H1 (cell line): ENCODE data around the gene DMWD. TPM values are rescaled to one million over a fixed set of nuclear protein-coding genes. Genes with fewer than 3 reads are reported as not detected.

Experiments used
- CTCF ChIA-PET: fragments of 300-600 bp; sonication (Branson Sonifier 250); formaldehyde crosslinking; loops from one replicate; lab custom pipeline; 2021; ENCODE audit not compliant: partially characterized antibody; lab: Charles Lee
- POLR2A ChIA-PET: fragments of 300-600 bp; sonication (Branson Sonifier 250); formaldehyde crosslinking; loops from one replicate; lab custom pipeline; 2021; ENCODE audit warnings: inconsistent platforms; ENCODE audit not compliant: partially characterized antibody; lab: Charles Lee
- DNase-seq, 2 experiments: peaks; one replicate each; pipeline versions ENCODE4 v3.0.0 to v3.0.0-alpha.2; 2010 to 2022; ENCODE audit warnings: low spot score in 2 of 2, low read depth in 1 of 2, mixed read lengths in 1 of 2
- FAIRE-seq: peaks from 2 replicates; lab custom pipeline; 2011; peaks lifted over from hg19 to GRCh38; lab: Jason Lieb, UNC
- H2AFZ ChIP-seq: 2 replicates; pipeline ENCODE4 v1.8.1; 2012; ENCODE audit warnings: low read length, inconsistent platforms
- H2AK5ac ChIP-seq: 2 replicates; pipeline ENCODE4 v1.6.1; 2013; ENCODE audit warnings: low read depth, low read length
- H2BK120ac ChIP-seq: replicated peaks from 2 replicates; pipeline ENCODE3; 2013; ENCODE audit warnings: low read depth, low read length, inconsistent platforms
- H2BK12ac ChIP-seq: 2 replicates; pipeline ENCODE4 v1.6.1; 2013; ENCODE audit warnings: low read depth, low read length
- H2BK15ac ChIP-seq: 2 replicates; pipeline ENCODE4 v1.6.1; 2013; ENCODE audit warnings: low read length
- H2BK20ac ChIP-seq: 2 replicates; pipeline ENCODE4 v1.6.1; 2013; ENCODE audit warnings: low read length
- H2BK5ac ChIP-seq: 2 replicates; pipeline ENCODE4 v1.6.1; 2013; ENCODE audit warnings: low read depth, low read length
- H3K14ac ChIP-seq: 2 replicates; pipeline ENCODE4 v1.6.1; 2013; ENCODE audit warnings: inconsistent platforms; ENCODE audit not compliant: insufficient read length
- H3K18ac ChIP-seq: 2 replicates; pipeline ENCODE4 v1.6.1; 2013; ENCODE audit warnings: low read length; ENCODE audit errors: extremely low read depth
- H3K23ac ChIP-seq: 2 replicates; pipeline ENCODE4 v1.6.1; 2013; ENCODE audit warnings: inconsistent platforms; ENCODE audit not compliant: insufficient read length
- H3K23me2 ChIP-seq: 2 replicates; pipeline ENCODE4 v1.6.1; 2013; ENCODE audit warnings: low read depth, low read length
- H3K27ac ChIP-seq: 2 replicates; pipeline ENCODE4 v1.6.1; 2011; ENCODE audit warnings: low read depth, low read length, inconsistent platforms
- H3K27me3 ChIP-seq, 4 experiments: replicated peaks in 1 of 4; 1 replicate in 1 of 4; 2 replicates in 3 of 4; pipeline versions ENCODE4 v1.6.1 to v1.8.1; 2011 to 2013; ENCODE audit warnings: low read length in 3 of 4, mild to moderate bottlenecking in 3 of 4, inconsistent platforms in 2 of 4, mixed read lengths in 2 of 4, moderate library complexity in 1 of 4; ENCODE audit not compliant: control insufficient read depth in 3 of 4, insufficient read depth in 3 of 4; ENCODE audit errors: extremely low read depth in 1 of 4
- H3K36me3 ChIP-seq, 4 experiments: 2 replicates each; pipeline versions ENCODE4 v1.6.1 to v1.8.1; 2011 to 2013; ENCODE audit warnings: mild to moderate bottlenecking in 4 of 4, low read length in 3 of 4, moderate library complexity in 2 of 4, control low read depth in 1 of 4, inconsistent platforms in 1 of 4; ENCODE audit not compliant: insufficient read depth in 4 of 4, control insufficient read depth in 2 of 4
- H3K4ac ChIP-seq: replicated peaks from 2 replicates; pipeline ENCODE3; 2013; ENCODE audit warnings: low read length, low read depth, mixed read lengths, inconsistent platforms; ENCODE audit not compliant: insufficient read length
- H3K4me1 ChIP-seq, 4 experiments: replicated peaks in 1 of 4; 1 replicate in 1 of 4; 2 replicates in 3 of 4; pipeline versions ENCODE4 v1.6.1 to v1.8.1; 2011 to 2013; ENCODE audit warnings: low read length in 3 of 4, inconsistent platforms in 2 of 4, mixed read lengths in 1 of 4; ENCODE audit not compliant: insufficient read depth in 4 of 4, control insufficient read depth in 3 of 4
- H3K4me2 ChIP-seq, 2 experiments: 2 replicates each; pipeline versions ENCODE4 v1.6.1 to v1.8.1; 2011 to 2013; ENCODE audit warnings: low read depth in 2 of 2, low read length in 2 of 2, control low read depth in 1 of 2, inconsistent platforms in 1 of 2, mild to moderate bottlenecking in 1 of 2; ENCODE audit not compliant: insufficient read depth in 1 of 2
- H3K4me3 ChIP-seq, 4 experiments: fragments of 200-600, 300-600 bp in 1 of 4; sonication (generic), shearing (Covaris generic), sonication (Bioruptor Twin) in 1 of 4; 2 replicates each; pipeline versions ENCODE4 v1.5.1 to v1.8.1; 2011 to 2016; ENCODE audit warnings: low read length in 4 of 4, low read depth in 3 of 4, control low read depth in 2 of 4, inconsistent platforms in 2 of 4, mild to moderate bottlenecking in 2 of 4, mixed read lengths in 1 of 4, moderate library complexity in 1 of 4; ENCODE audit not compliant: insufficient read depth in 2 of 4; ENCODE audit errors: extremely low read depth in 1 of 4
- H3K56ac ChIP-seq: replicated peaks from 2 replicates; pipeline ENCODE3; 2013; ENCODE audit warnings: low read depth, mild to moderate bottlenecking, mixed read lengths, low read length, inconsistent platforms; ENCODE audit not compliant: insufficient read length
- H3K79me1 ChIP-seq: 2 replicates; pipeline ENCODE4 v1.6.1; 2013; ENCODE audit warnings: low read depth, low read length, control low read depth
- H3K79me2 ChIP-seq, 2 experiments: 2 replicates each; pipeline versions ENCODE4 v1.6.1 to v1.8.1; 2012 to 2013; ENCODE audit warnings: low read length in 2 of 2, mild to moderate bottlenecking in 2 of 2, inconsistent platforms in 1 of 2; ENCODE audit not compliant: insufficient read depth in 2 of 2, control insufficient read depth in 1 of 2
- H3K9ac ChIP-seq, 4 experiments: replicated peaks in 1 of 4; 1 replicate in 1 of 4; 2 replicates in 3 of 4; pipeline versions ENCODE4 v1.6.1 to v1.8.1; 2011 to 2013; ENCODE audit warnings: low read depth in 3 of 4, low read length in 3 of 4, control low read depth in 2 of 4, mild to moderate bottlenecking in 2 of 4, moderate library complexity in 2 of 4, inconsistent platforms in 1 of 4; ENCODE audit errors: extremely low read depth in 1 of 4
- H3K9me3 ChIP-seq, 2 experiments: 2 replicates each; pipeline versions ENCODE4 v1.6.1 to v1.8.1; 2012 to 2013; ENCODE audit warnings: mild to moderate bottlenecking in 2 of 2, moderate library complexity in 2 of 2, control low read depth in 1 of 2, inconsistent platforms in 1 of 2, low read depth in 1 of 2, low read length in 1 of 2, mixed read lengths in 1 of 2; ENCODE audit not compliant: insufficient read depth in 2 of 2
- H4K20me1 ChIP-seq, 2 experiments: replicated peaks in 1 of 2; 2 replicates each; pipeline versions ENCODE3 to v1.8.1; 2011 to 2013; ENCODE audit warnings: inconsistent platforms in 2 of 2, low read length in 2 of 2, mild to moderate bottlenecking in 1 of 2; ENCODE audit not compliant: insufficient read depth in 2 of 2, control insufficient read depth in 1 of 2
- H4K5ac ChIP-seq: 2 replicates; pipeline ENCODE4 v1.6.1; 2013; ENCODE audit warnings: low read length, low read depth, mixed read lengths, inconsistent platforms; ENCODE audit not compliant: insufficient read length
- H4K8ac ChIP-seq: 2 replicates; pipeline ENCODE4 v1.8.0; 2013; ENCODE audit warnings: mild to moderate bottlenecking, moderate library complexity, low read length, inconsistent platforms; ENCODE audit not compliant: insufficient read depth; ENCODE audit errors: extremely low read depth
- H4K91ac ChIP-seq: replicated peaks from 2 replicates; pipeline ENCODE3; 2013; ENCODE audit warnings: low read length, mixed read lengths, inconsistent platforms; ENCODE audit not compliant: insufficient read length
- ASH2L ChIP-seq: fragments of 200-600, 300-600 bp; sonication (generic); IDR thresholded peaks from one replicate; pipeline ENCODE4 v1.7.1; 2017; ENCODE audit warnings: low read length
- CREB1 ChIP-seq: IDR thresholded peaks from 2 replicates; pipeline ENCODE4 v1.6.1; 2012; ENCODE audit warnings: inconsistent platforms
- KDM4A ChIP-seq: IDR thresholded peaks from one replicate; pipeline ENCODE4 v1.7.1; 2012; ENCODE audit warnings: low read depth, mild to moderate bottlenecking, moderate library complexity, low read length, inconsistent platforms; ENCODE audit not compliant: severe bottlenecking
- POU5F1 ChIP-seq: IDR thresholded peaks from 2 replicates; pipeline ENCODE4 v1.6.1; 2011; ENCODE audit warnings: low read depth, mild to moderate bottlenecking, low read length, moderate library complexity
- SP1 ChIP-seq: IDR thresholded peaks from 2 replicates; pipeline ENCODE4 v1.6.1; 2011; ENCODE audit warnings: low read depth, low read length
- TAF7 ChIP-seq: optimal IDR thresholded peaks from 2 replicates; pipeline ENCODE3; 2011; ENCODE audit warnings: low read depth, mild to moderate bottlenecking, inconsistent platforms, low read length, moderate library complexity, borderline replicate concordance
- TEAD4 ChIP-seq: IDR thresholded peaks from 2 replicates; pipeline ENCODE4 v1.6.1; 2012; ENCODE audit warnings: low read depth, low read length, inconsistent platforms, mixed read lengths
- WGBS, 2 experiments: shearing (Covaris generic) in 1 of 2; methylation state at CpG; one replicate each; pipeline versions ENCODE4 v1.1.6 to v1.1.7; 2013 to 2015; ENCODE audit warnings: low lambda C conversion rate in 2 of 2, mixed read lengths in 2 of 2, inconsistent platforms in 1 of 2, low coverage in 1 of 2, missing lambda C conversion rate in 1 of 2; ENCODE audit not compliant: insufficient replicate concordance in 2 of 2, insufficient coverage in 1 of 2, insufficient read length in 1 of 2; ENCODE audit errors: extremely low coverage in 1 of 2, missing lambda C conversion rate in 1 of 2; 5-methylcytosine and 5-hydroxymethylcytosine counted together
- polyA plus RNA-seq, 7 experiments: library from polyadenylated mRNA; depleted of rRNA in 3 of 7; stranded (reverse) in 5 of 7; unstranded in 2 of 7; fragments of >200 nt in 5 of 7; fragments of 200-250 nt in 2 of 7; gene quantifications; 1 replicate in 5 of 7; 2 replicates in 1 of 7; 4 replicates in 1 of 7; pipeline versions ENCODE4 v1.2.1 to v1.2.3, GENCODE V29; 2011 to 2013; ENCODE audit warnings: missing spikeins in 2 of 7, mixed read lengths in 2 of 7
- total RNA-seq: library from RNA; stranded (reverse); fragmentation: NEBNext Ultra II Directional; extraction: Animal tissue kit (Norgen Biotek cat#: 25700); gene quantifications from 2 replicates; pipeline ENCODE4 v1.2.1, GENCODE V29; 2021

The DMWD gene
- total and polyA plus RNA-seq, 2 of the 8 experiments (the other 6 are each of a cell fraction or from before 2014, with no cell fraction given): 13.6 to 41.0 TPM

- no peak overlapping the region for H3K4me3 ChIP-seq
- no peak overlapping the region for H2BK12ac ChIP-seq
- no peaks in the 10 kb centered on the region for H3K4me1 ChIP-seq
- WGBS, 2 experiments: 91% methylated on average over 8 of the region's 8 CpGs; no CpG with 5 or more reads in 1 of the 2 experiments
- no peak overlapping the region for H3K9ac ChIP-seq
- H4K8ac ChIP-seq: no peak overlapping the region
- peaks cover 5 to 16% of the 10 kb centered on the region in 2 experiments for H4K20me1 ChIP-seq
- H3K56ac ChIP-seq: no peak overlapping the region
- H3K4ac ChIP-seq: no peak overlapping the region
- no peak overlapping the region for H4K5ac ChIP-seq
- H2AK5ac ChIP-seq: no peak overlapping the region
- no peak overlapping the region for H4K91ac ChIP-seq
- no peak overlapping the region for H3K4me2 ChIP-seq
- H2BK20ac ChIP-seq: no peak overlapping the region
- no peak overlapping the region; the same call in 1 of the 2 replicates for H3K27ac ChIP-seq
- POLR2A ChIA-PET: interaction anchor here (1.2 to 3.0 kb wide), 6 partner anchors 9 to 133 kb away, joined by 3 to 11 read pairs (median 6); partner anchors contain the start of genes RSPH6A, SNRPD2 and SYMPK
- H3K79me1 ChIP-seq: no peaks in the 10 kb centered on the region; the same call in 1 of the 2 replicates
- no peak for FAIRE-seq
- H2AFZ ChIP-seq: no peak overlapping the region
- H3K79me2 ChIP-seq: no peaks in the 10 kb centered on the region
- no peak overlapping the region for H3K23ac ChIP-seq
- H3K9me3 ChIP-seq: no peaks in the 10 kb centered on the region
- H3K23me2 ChIP-seq: 0 out of 2 replicates have a peak, but pooled peaks cover 1% of the 10 kb centered on the region
- no peak overlapping the region for H2BK15ac ChIP-seq
- no peaks in the 10 kb centered on the region for H3K27me3 ChIP-seq
- CTCF ChIA-PET: interaction anchor here (1.2 to 5.3 kb wide), 4 partner anchors 8 to 42 kb away, joined by 3 to 42 read pairs (median 7); no protein-coding TSS in a partner anchor
- no peak for DNase-seq
- H2BK5ac ChIP-seq: no peak overlapping the region; the same call in 1 of the 2 replicates
- no peak overlapping the region for H3K18ac ChIP-seq
- H2BK120ac ChIP-seq: no peak overlapping the region
- peaks cover 47 to 72% (median 69%) of the 10 kb centered on the region in 4 experiments for H3K36me3 ChIP-seq
- no peak overlapping the region for H3K14ac ChIP-seq
- no peak for TF ChIP-seq TAF7
- TF ChIP-seq KDM4A: no peak
- TF ChIP-seq POU5F1: no peak
- no peak for TF ChIP-seq CREB1
- TF ChIP-seq TEAD4: no peak
- TF ChIP-seq SP1: no peak
- no peak for TF ChIP-seq ASH2L
Observed at GRCh38 chr19:45825263-45825605, 32.6 kb upstream of the DMWD start.
